Measurements from ENCODE around the gene RBMS3.
"Not testable (repeated sequence)": the region's sequence is repeated elsewhere in the genome, so short reads cannot be mapped to it uniquely, and the experiment has no call there.

Gene RBMS3

GRCh38 chr3:29385046-29385830 is 104.4 kb downstream of the RBMS3 start:
- no peak for DNase-seq

- no peak for DNase-seq
Observed at GRCh38 chr3:29389362-29389761, 108.5 kb downstream of the RBMS3 start.

DNA sequence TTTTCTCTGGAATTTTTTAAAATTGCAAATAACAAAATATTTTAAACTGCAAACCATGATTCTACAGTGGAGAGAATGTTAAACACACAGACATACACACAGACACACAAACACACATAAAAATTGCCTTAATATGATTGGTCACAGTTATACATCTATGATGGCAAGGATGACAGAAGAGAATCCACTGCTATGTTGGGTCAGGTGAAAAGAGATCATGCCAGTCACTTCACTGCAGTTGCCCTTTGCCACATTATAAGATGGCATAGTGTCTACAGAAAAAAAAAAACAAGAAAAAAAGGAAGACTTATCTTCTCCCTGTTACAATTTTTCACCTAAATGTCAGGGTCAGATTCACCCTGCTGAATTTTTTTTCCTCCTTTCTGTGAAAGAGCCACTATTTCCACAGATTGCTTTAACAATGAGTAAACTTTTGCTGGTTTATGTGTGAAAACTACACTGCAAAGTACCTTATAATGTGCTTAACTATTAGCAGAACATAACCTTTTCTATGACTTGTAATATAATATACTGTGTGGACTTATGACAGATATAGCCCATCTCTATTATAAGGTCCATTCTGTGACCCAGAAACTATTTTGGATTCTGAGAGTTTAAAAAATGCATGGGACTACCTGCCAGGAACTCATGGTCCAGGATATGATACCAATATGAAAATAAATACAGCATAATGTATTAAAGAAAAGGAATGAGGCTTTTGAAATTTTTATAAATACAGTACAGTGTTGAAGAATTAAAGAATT is 111.9 kb downstream of the RBMS3 start:
- DNase-seq: no peak

DNA sequence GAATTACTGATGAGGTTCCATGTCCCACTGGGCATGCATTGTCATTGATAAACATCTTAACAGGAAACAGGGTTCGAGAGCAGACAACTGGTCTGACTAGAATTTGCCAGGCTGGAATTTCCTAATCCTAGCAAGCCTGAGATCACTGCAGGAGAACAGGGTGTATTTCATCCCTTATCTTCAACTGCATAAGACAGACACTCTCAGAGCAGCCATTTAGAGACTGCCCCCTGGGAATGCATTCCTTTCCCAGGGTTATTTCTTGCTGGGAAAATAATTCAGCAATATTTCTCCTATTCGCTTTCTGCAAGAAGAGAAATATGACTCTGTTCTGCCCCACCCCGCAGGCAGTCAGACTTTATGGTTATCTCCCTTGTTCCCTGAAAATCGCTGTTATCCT is 113.1 kb downstream of the RBMS3 start:
- not testable (repeated sequence) for DNase-seq

- no peak for DNase-seq
Observed at GRCh38 chr3:29397406-29397805, 116.5 kb downstream of the RBMS3 start.

DNA sequence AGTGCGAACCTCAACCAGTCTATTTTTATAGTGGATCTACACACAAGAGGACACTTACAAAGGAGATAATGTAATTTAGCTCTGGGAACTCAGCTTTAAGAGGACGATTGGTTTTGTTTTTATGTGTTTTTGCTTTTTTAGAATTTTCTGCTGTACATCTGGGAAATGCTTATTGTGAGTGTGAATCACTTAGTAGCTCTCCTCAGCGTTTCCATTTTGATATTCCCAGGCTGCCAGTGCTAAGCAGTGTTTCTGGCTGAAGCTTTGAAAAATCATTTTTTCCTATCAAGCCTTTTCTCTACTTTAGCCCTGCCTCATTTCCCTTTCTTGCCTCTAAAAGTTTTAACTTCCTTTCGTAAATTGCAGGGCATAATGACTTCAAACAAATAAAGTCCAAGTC is 117.9 kb downstream of the RBMS3 start:
- DNase-seq: no peak

GRCh38 chr3:29406291-29406832 is 125.5 kb downstream of the RBMS3 start:
- no peak for DNase-seq

DNA sequence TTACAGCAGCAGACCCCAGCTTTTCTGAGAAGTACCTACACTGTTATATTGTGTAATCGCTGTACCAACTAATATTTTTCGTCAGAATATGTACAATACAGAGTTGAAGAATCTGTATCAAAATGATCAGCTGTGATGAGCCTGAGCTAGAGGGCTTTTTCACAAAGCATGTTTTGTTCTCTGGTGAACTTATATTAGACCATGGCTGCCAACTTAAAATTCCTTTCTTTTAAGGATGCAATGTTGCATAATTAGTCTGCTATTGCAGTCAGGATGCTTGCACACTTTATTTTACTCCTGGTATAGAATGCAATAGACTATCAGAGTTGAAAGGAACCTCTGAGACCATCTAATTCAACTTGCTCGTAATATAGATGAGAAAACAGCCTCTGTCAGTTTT is 127.8 kb downstream of the RBMS3 start:
- DNase-seq: no peak

DNA sequence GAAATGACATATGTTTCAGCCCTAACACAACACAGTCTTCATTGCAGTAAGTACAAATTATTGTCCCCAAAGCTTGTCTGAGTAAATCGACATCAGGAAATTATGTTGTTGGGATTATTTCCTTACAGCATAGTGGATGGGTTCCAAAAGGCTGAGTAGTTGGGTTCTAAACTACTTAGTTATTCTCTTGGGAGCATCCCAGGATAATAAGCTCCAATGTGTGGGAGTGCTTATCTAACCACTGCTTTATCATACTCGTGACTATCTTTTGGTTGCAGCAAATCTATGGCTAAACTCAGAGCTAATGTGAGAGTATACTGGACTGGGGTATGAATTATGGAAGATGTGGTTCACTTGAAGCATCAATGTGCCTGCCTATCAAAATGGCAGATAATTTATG is 128.5 kb downstream of the RBMS3 start:
- DNase-seq: no peak

DNA sequence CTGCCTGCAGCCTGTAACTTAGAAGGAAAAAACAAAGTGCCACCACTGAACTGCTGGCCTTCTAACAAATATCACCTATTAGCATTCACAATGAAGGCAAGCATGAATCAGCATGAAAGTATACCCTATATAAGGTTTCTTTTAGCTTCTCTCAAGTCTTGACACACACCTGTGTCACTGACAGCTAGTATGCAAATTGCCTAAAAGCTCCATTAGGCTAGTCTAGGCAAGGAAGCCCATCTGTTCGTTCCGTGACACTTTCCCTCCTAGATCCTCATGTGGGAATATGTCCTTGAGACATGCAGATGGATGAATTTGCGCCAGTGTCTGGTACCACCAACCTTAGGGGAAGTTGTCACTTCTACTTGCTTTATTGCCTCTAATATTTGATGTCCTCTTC is 129.3 kb downstream of the RBMS3 start:
- no peak for DNase-seq

DNA sequence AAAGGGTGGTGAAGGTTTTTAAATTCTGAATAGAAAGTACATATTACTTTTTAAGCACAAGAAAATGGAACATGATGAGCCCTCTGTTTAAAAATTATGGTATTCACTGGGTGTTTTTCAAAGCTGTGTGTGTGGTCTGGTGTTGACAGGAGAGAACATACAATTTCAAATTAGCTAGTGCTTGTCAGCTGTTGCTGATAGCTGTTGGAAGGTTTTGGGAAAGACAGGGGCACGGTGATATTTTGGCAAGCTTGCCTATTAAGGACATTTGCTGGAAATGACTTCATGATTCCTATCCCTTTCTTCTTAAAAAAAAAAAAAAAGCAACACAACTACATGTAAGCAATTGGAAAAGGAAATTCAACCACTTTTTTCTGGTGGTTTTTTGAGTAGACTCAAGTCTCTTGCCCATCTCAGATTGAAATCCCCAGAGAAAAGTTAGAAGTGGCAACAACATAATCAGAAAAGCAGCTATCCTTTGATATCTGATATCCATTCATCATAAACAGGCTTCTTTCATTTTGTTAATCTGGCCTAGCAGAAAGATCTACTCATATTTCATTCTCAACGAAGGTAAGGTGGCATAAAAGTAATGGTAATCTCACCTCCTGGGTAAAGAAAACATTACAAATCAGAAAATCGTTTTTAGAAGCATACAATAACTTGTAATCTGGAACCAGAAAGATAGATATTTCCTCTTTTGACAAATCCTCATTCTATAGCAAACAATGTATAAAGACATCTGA is 130.0 kb downstream of the RBMS3 start:
- no peak for DNase-seq

- DNase-seq: no peak
Observed at GRCh38 chr3:29412110-29412509, 131.2 kb downstream of the RBMS3 start.

GRCh38 chr3:29414468-29415224 is 133.8 kb downstream of the RBMS3 start:
- DNase-seq: no peak

DNA sequence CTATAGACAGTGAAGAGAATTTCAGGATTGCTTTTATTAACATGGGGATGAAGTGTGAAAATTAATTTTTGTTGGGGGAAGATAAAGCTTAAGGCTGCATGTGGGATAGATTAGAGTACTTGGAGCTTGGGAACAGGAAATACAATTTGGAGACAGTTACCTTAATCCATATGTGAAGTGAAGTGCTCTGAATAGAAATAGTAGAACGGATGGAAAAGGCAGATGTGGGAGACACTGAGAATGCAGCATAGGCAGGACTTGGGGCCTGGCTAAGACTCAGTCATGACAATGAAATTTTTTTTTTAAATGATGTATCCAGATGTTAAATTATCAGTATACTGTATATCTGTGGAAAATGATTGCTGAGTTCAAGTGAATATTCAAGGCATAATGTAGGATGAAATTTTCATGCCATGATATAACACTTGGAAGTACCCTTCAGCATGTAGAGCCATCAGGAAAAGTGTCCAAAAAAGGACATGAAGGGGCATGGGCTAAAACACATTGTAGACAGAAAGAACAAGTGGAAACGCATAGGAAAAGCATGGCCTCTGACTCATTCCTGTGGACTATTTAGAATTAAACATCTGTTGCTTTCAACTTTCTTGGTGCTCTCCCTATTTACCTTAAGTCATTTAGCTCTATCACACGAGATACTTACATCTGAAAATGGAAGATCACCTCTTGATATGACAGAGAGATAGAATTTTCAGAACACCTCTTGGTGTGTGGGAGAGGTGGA is 134.8 kb downstream of the RBMS3 start:
- DNase-seq: no peak

- no peak for DNase-seq
Observed at GRCh38 chr3:29416514-29416913, 135.6 kb downstream of the RBMS3 start.

DNA sequence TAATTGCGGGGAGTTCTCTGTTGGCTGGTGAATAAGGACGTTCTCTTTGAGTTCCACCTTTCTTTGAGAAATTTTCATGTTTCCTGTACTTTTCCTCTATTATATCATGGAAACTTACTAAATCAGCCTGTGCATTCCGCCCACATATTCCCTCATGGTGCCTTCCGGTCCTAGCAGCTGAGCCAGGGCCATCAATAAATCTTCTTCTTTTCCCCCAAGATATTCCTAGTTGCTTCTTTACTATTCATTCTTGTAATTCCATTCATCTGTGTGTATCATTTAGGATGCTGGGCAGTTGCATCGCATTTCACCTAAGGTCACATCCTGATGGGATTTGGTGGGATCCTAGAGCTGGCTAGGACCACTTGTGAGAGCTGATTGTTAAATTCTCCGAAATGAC is 139.2 kb downstream of the RBMS3 start:
- no peak for DNase-seq

DNA sequence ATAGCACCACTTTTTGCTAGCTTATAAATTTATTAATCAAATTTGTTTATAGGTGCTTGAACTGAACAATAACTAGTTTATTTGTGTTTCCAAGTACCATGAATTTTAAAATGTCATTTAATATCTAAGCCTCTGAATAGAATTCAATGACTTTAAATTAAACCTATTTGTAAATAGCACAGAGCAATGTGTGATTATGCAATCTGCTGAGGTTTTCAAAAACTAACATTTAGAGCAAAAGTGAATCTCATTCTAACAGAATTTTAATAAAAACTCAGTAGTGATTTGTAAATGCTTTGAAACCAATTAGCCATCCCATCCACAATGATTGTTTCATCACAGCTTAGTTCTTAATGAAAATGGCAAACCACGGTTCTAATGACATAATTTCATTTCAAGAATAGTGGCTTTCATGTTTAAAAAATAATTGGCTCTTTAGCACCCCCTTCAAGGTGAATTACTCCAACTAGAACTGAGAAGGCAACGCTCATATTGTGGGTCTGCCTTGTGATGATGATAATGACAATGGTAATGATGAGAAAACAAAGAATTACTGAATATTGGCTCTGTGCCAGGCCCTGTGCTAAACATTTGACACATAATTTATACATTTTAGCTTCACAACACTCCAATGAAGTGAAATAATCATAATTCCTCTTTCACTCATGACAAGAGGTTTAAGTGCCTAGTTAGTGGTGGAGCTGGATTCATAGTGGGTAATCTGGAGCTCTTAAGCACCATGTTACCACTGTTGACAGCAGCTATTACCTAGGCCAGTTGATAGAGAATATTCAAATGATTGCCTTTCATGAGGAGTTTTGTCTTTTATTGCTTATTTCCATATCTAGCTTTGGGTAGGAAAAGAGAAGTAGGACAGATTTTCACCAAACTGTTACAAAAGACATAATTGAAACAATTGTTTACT is 145.7 kb downstream of the RBMS3 start:
- DNase-seq: no peak

- DNase-seq: no peak
Observed at GRCh38 chr3:29427266-29428103, 146.6 kb downstream of the RBMS3 start.

DNA sequence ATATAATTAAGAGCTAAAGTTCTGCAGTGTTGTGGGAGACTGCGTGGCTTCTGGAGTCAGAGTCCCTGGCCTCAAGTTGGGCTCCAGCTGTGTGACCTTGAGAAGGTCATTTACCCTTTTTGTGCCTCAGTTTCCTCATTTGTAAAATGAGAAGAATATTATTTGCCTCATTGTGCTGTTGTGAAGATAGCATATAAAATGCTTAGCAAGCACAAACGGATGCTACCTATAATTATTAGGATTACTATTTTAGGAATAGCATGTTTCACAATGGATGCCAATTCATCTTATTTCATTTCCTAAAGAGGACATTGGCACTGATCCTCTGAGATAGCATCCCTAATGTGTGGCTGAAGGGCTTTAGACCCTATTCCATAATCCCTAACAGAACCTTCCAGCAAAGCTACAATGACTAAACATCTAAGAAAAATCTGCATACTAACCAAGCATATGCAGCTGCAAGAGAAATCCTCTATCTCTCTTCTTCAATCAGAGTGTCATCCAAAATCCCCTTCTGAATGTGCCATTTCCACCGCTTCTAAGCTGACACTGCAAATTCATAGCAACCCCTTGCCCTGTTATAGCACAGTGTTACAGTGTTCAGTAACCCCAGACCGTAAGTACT is 148.3 kb downstream of the RBMS3 start:
- no peak for DNase-seq

Data from right kidney (tissue), 1 donor.